Melanocyte of skin (primary cell): ENCODE measurements around the gene TTN. TPM values are rescaled to one million over a fixed set of nuclear protein-coding genes. Genes with fewer than 3 reads are reported as not detected.

Source experiments
- total RNA-seq, 2 donors: library from RNA; depleted of rRNA; stranded (reverse); fragments of >200 nt; gene quantifications; 2 replicates each; pipeline ENCODE4 v1.2.3, GENCODE V29; 2012

TTN gene
- total RNA-seq = under 1 TPM; under 0.01 TPM

GRCh38 chr2:178807227-178808008 is at the start of gene TTN:
TTN (minus strand) TSS chr2:178807423; CDS start chr2:178804642, 2,781 bp downstream.

DNA sequence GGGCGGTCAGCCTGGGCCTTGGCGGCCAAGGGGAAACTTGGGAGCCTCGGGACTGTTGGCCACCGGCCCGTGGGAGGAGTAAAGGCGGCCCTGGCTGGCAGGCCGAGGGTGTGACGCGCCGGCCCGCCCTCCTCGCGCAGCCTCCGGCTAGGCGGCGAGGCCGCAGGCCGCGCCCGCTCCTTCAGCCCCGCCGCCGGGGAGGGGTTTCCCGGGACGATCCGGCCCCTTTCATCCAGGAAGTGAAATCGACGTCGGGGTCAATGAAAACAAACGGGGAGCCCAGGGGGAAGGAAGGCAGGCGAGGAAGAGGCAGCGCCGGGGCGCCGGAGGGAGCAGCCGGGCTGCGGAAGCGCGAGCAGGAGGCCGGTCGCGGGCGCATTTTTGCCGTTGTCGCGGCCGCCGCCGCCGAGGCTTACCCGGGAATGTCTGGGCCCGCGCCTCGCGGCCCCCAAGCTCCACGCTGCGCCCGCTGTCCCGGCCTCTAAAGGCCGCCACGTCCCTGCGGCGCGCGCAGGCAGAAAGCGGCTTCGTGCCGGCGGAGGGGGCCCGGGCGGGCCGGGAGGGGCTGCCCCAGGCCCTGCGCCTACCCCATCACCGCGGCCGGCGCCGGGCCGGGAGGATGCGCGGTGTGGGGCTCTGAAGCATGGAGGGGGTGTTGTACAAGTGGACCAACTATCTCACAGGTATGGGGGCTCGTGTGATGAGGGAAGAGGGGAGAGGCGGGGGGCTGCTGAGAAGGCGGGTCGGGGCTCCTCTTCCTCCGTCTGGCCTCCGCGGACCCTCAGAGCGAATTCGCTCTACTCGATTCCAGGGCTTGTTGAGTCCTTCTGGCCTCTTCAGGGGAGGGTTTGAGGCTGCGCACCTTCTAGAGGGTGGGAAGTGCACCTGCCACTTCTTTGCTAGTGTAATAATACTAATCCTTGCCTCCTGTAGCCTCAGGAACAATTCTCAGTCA is 326.7 kb downstream of the TTN start, which contains the start of gene PLEKHA3:
PLEKHA3 (plus strand) TSS at position 231 of the 955 bp plus-strand sequence; CDS start at position 644, 413 bp downstream.

GRCh38 chr2:178478439-178479274 is 328.6 kb downstream of the TTN start, which contains the start of gene FKBP7:
FKBP7 (minus strand) TSS chr2:178478600; CDS start chr2:178478499, 101 bp downstream.

Other genes starting within 250 kb of the TTN start
- not detected for gene CCDC141, start 242.7 kb upstream of the TTN start, total RNA-seq